Naive thymus-derived CD8-positive, alpha-beta T cell (primary cell): ENCODE data around the gene SLC12A7. TPM values are rescaled to one million over a fixed set of nuclear protein-coding genes. Genes with fewer than 3 reads are reported as not detected.

Experiments
- ATAC-seq, 2 donors: fragments of 150-1000 bp; cut with Tn5 transposase in 1 of 2; sonication (Bioruptor Pico), chemical (Tn5 transposase) in 1 of 2; 1 replicate in 1 of 2; 2 replicates in 1 of 2; pipeline ENCODE4 v1.10.0; 2021; ENCODE audit warnings: mild to moderate bottlenecking in 2 of 2, moderate library complexity in 2 of 2
- POLR2A ChIA-PET: fragments of 350-600 bp; sonication (Branson Sonifier 250); formaldehyde crosslinking; loops from one replicate; lab custom pipeline; 2021; ENCODE audit warnings: antibody characterized with exemption; lab: Charles Lee
- DNase-seq, 10 donors: peaks; one replicate each; pipeline versions ENCODE4 v3.0.0 to v3.0.0-alpha.2; 2020 to 2022
- H3K27ac Mint-ChIP-seq, 10 donors: one replicate each; pipeline ENCODE4 v1.8.0; 2020 to 2022; ENCODE audit warnings: mild to moderate bottlenecking in 10 of 10, mixed read lengths in 10 of 10, moderate library complexity in 4 of 10, inconsistent platforms in 1 of 10
- H3K27me3 Mint-ChIP-seq, 5 donors: one replicate each; pipeline ENCODE4 v1.8.0; 2021 to 2022; ENCODE audit warnings: mixed read lengths in 5 of 5
- H3K36me3 Mint-ChIP-seq, 3 donors: one replicate each; pipeline ENCODE4 v1.8.0; 2020 to 2022; ENCODE audit warnings: mixed read lengths in 3 of 3, mild to moderate bottlenecking in 2 of 3, inconsistent platforms in 1 of 3
- H3K4me1 Mint-ChIP-seq, 4 donors: one replicate each; pipeline ENCODE4 v1.8.0; 2021 to 2022; ENCODE audit warnings: mixed read lengths in 4 of 4
- H3K4me3 Mint-ChIP-seq, 10 donors: one replicate each; pipeline ENCODE4 v1.8.0; 2020 to 2022; ENCODE audit warnings: mild to moderate bottlenecking in 10 of 10, mixed read lengths in 10 of 10, moderate library complexity in 6 of 10, inconsistent platforms in 1 of 10
- H3K9me3 Mint-ChIP-seq, 9 donors: one replicate each; pipeline ENCODE4 v1.8.0; 2020 to 2022; ENCODE audit warnings: mixed read lengths in 9 of 9, mild to moderate bottlenecking in 3 of 9, inconsistent platforms in 1 of 9, moderate library complexity in 1 of 9
- polyA plus RNA-seq, 3 donors: library from polyadenylated mRNA; unstranded; fragments of 300-500 nt; fragmentation: Illumina TruSeq; gene quantifications; one replicate each; pipeline ENCODE4 v1.2.3, GENCODE V29; 2021
- total RNA-seq, 8 experiments: library from RNA in 2 of 8; stranded (reverse) in 2 of 8; gene quantifications; one replicate each; pipeline ENCODE4 v1.2.3 and lab custom pipeline; 2021 to 2026

The SLC12A7 gene
- total and polyA plus RNA-seq, 5 experiments from 2014 or later: 7.3 to 68.3 (median 25.4) TPM

DNA sequence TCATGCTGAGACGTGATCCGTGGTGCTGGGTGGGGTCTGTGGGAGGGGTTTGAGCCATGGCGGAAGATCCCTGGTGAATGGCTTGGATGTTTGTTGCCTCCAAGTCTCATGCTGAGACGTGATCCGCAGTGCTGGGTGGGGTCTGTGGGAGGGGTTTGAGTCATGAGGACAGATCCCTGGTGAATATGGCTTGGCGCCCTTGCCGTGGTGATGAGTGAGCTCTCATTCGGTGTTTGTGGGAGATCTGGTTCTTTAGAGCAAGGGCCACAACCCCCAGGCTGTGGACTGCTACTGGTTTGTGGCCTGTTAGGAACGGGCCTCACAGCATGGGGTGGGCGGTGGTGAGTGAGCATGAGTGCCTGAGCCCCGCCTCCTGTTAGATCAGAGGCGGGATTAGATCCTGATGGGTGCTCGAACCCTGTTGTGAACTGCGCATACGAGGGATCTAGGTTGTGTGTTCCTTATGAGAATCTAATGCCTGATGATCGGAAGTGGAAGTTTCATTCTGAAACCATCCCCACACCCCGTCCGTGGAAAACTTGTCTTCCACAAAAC, 72.1 kb downstream of the SLC12A7 start:
- H3K27ac Mint-ChIP-seq: no peak overlapping the region
- peaks cover 0 to 19% (median 3%) of the 10 kb centered on the region in 5 donors for H3K27me3 Mint-ChIP-seq
- no peaks in the 10 kb centered on the region for H3K36me3 Mint-ChIP-seq
- DNase-seq (peak in 1 of 10 donors; percentile 35), ATAC-seq (no peak)
- POLR2A ChIA-PET: no interaction called here
- peaks cover 0 to 27% (median 0%) of the 10 kb centered on the region in 9 donors for H3K9me3 Mint-ChIP-seq
- H3K4me3 Mint-ChIP-seq: no peak overlapping the region
- peaks cover 0 to 44% (median 11%) of the 10 kb centered on the region in 4 donors for H3K4me1 Mint-ChIP-seq

DNA sequence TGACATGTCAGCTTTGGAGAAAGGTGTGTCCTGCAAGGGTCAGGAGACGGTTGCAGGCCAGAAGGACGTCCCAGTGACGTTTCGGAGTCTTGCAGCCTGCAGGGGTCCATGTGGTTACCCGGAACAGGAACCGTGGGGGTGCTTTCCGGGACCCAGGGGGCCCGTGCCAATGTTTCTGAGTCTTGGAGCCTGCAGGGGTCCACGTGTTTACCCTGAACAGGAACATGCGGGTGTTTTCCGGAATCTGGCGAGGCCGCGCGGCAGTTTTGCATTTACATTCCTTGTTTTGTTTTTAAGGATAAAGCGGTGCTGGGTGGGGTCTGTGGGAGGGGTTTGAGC, 72.7 kb downstream of the SLC12A7 start:
- POLR2A ChIA-PET: no interaction called here
- H3K27ac Mint-ChIP-seq: no peak overlapping the region

DNA sequence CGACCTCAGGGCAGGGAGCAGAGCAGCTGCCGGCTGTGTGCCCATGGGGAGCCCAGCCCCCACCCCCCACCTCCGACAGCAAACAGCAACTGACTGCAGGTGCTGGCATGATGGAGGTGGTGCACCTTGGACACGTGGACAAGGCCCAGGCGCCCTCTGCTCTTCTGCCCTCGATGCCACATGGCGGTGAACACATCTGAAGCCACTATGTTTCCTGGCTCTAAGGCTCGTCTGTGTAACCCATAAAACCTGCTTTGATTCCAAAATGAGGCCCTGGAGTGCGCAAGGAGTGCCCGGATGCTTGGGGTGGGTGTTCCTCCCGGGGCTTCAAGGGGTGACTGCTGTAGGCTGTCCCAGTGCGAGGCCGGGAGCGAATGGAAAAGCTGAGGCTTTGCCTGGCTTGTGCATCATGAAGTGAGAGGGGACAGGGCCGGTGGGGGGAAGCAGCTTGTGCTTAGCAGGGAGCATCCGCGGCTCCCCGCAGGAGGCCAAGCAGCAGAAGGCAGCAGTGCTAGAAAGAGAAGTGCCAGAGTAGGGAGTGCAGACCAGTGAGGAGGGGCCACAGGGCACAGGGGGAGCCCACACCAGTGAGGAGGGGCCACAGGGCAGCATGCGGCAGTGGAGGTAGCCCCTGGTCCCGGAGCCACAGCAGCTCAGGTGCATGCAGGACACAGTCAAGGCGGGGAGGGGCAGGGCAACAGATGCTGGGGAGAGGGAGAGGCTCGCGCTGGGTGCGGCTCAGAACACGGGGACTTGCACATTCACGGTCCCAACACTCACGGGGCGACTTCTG, 73.2 kb downstream of the SLC12A7 start:
- peaks cover 0 to 25% (median 0%) of the 10 kb centered on the region in 9 donors for H3K9me3 Mint-ChIP-seq
- peak in 1 of 10 donors; percentile 52 for DNase-seq
- no peak for ATAC-seq
- peaks cover 0 to 34% (median 9%) of the 10 kb centered on the region in 4 donors for H3K4me1 Mint-ChIP-seq
- peaks cover 0 to 18% (median 3%) of the 10 kb centered on the region in 5 donors for H3K27me3 Mint-ChIP-seq
- H3K4me3 Mint-ChIP-seq: no peak overlapping the region
- no peak overlapping the region for H3K27ac Mint-ChIP-seq
- no peaks in the 10 kb centered on the region for H3K36me3 Mint-ChIP-seq
- POLR2A ChIA-PET: no interaction called here

More for the DNA sequence above, 72.7 kb downstream of the SLC12A7 start:
- H3K4me1 Mint-ChIP-seq: peaks cover 0 to 39% (median 11%) of the 10 kb centered on the region in 4 donors
- DNase-seq (peak in 1 of 10 donors; percentile 31), ATAC-seq (no peak)
- H3K36me3 Mint-ChIP-seq: no peaks in the 10 kb centered on the region
- H3K27me3 Mint-ChIP-seq: peaks cover 0 to 20% (median 3%) of the 10 kb centered on the region in 5 donors
- peaks cover 0 to 26% (median 0%) of the 10 kb centered on the region in 9 donors for H3K9me3 Mint-ChIP-seq
- no peak overlapping the region for H3K4me3 Mint-ChIP-seq

DNA sequence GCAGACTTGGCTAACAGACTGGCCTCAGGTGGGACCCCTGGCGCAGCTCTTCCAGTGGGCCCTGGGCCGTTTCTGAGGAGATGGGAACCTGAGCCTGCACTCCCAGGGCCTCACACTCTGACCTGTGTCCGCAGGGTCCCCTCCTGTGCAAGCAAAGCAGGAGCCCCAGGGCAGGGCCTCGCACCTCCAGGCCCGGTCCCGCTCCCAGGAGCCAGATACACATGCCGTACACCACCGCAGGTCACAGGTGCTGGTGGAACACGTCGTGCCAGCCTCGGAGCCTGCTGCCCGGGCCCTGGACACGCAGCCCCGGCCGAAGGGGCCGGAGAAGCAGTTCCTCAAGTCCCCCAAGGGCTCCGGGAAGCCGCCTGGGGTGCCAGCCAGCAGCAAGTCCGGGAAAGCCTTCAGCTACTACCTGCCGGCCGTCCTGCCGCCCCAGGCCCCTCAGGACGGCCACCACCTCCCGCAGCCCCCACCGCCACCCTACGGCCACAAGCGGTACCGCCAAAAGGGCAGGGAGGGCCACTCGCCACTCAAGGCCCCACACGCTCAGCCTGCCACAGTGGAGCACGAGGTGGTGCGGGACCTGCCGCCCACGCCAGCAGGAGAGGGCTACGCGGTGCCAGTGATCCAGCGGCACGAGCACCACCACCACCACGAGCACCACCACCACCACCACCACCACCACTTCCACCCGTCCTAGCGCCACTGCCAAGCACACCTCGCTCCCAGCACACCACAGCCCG, 74.0 kb downstream of the SLC12A7 start:
- H3K4me3 Mint-ChIP-seq: no peak overlapping the region
- no peak for ATAC-seq
- no peak overlapping the region for H3K27ac Mint-ChIP-seq
- H3K9me3 Mint-ChIP-seq: peaks cover 0 to 17% (median 0%) of the 10 kb centered on the region in 9 donors
- no peaks in the 10 kb centered on the region for H3K36me3 Mint-ChIP-seq
- POLR2A ChIA-PET: interaction anchor here (0.6 kb wide), 1 partner anchor 566 kb away, joined by 3 read pairs; no protein-coding TSS in a partner anchor
- peak in 1 of 10 donors; percentile 56 for DNase-seq
- H3K27me3 Mint-ChIP-seq: peaks cover 0 to 11% (median 3%) of the 10 kb centered on the region in 5 donors
- peaks cover 0 to 26% (median 5%) of the 10 kb centered on the region in 4 donors for H3K4me1 Mint-ChIP-seq

DNA sequence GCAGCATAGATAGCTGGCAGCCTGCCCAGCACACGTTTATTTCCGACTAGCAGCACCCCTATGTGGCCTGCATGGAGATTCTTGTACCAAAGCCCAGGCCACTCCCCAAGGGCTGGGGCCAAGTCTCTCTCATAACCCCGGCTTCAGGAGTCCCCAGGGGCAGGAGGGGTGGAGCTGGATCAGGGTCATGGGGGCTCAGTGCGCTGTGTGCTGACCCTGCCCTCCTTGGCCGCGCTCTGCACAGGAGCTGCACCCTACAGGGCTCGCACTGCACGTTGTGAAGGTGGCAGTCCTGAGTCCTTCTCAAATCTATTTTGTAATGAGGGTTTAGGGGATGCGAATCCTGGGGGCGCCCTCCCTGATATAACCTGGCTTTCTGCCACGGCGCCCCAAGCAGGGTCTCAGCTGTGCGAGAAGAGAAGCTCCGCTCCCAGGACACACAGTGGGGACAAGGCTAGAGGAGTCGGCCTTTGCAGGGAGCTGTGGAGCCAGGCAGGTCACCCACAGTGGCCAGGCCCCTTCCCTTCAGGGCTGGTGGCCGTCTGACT, 74.7 kb downstream of the SLC12A7 start:
- Mint-ChIP-seq H3K4me3 (no peak overlapping the region), H3K27me3 (peaks cover 0 to 10% (median 3%) of the 10 kb centered on the region in 5 donors), H3K36me3 (no peaks in the 10 kb centered on the region), H3K27ac (peak overlapping the region in 1 of 10 donors; percentile 17), H3K4me1 (peaks cover 0 to 20% (median under 1%) of the 10 kb centered on the region in 4 donors), H3K9me3 (peaks cover 0 to 11% (median 0%) of the 10 kb centered on the region in 9 donors)
- POLR2A ChIA-PET: interaction anchor here (0.6 kb wide), 1 partner anchor 565 kb away, joined by 3 read pairs; no protein-coding TSS in a partner anchor
- ATAC-seq: no peak
- peak in 1 of 10 donors; percentile 58 for DNase-seq

DNA sequence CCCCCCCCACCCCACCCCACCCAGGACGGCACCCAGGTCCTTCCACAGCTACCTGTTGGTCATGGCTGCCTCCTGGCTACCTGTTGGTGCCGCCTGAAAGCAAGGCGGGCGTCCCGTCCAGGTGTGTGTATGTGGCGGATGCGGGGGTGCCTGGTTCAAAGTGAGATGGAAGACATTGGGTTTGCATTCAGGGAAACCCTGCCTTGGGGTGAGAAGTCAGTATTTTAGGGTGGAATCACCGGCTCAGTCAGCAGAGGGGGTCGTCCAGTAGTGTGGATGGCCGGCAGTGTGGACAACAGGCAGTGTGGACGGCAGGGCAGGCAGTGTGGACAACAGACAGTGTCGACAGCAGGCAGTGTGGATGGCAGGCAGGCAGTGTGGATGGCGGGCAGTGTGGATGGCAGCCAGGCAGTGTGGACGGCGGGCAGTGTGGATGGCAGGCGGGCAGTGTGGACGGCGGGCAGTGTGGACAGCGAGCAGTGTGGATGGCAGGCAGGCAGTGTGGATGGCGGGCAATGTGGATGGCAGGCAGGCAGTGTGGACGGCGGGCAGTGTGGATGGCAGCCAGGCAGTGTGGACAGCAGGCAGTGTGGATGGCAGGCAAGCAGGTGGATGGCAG, 75.2 kb downstream of the SLC12A7 start:
- ATAC-seq (no peak), DNase-seq (peak in 1 of 10 donors; percentile 40)
- H3K36me3 Mint-ChIP-seq: no peaks in the 10 kb centered on the region
- H3K4me1 Mint-ChIP-seq: peaks cover 0 to 14% (median 0%) of the 10 kb centered on the region in 4 donors
- POLR2A ChIA-PET: no interaction called here
- no peak overlapping the region for H3K27ac Mint-ChIP-seq
- H3K9me3 Mint-ChIP-seq: peaks cover 0 to 5% (median 0%) of the 10 kb centered on the region in 9 donors
- peaks cover 0 to 10% (median 3%) of the 10 kb centered on the region in 5 donors for H3K27me3 Mint-ChIP-seq
- H3K4me3 Mint-ChIP-seq: no peak overlapping the region

DNA sequence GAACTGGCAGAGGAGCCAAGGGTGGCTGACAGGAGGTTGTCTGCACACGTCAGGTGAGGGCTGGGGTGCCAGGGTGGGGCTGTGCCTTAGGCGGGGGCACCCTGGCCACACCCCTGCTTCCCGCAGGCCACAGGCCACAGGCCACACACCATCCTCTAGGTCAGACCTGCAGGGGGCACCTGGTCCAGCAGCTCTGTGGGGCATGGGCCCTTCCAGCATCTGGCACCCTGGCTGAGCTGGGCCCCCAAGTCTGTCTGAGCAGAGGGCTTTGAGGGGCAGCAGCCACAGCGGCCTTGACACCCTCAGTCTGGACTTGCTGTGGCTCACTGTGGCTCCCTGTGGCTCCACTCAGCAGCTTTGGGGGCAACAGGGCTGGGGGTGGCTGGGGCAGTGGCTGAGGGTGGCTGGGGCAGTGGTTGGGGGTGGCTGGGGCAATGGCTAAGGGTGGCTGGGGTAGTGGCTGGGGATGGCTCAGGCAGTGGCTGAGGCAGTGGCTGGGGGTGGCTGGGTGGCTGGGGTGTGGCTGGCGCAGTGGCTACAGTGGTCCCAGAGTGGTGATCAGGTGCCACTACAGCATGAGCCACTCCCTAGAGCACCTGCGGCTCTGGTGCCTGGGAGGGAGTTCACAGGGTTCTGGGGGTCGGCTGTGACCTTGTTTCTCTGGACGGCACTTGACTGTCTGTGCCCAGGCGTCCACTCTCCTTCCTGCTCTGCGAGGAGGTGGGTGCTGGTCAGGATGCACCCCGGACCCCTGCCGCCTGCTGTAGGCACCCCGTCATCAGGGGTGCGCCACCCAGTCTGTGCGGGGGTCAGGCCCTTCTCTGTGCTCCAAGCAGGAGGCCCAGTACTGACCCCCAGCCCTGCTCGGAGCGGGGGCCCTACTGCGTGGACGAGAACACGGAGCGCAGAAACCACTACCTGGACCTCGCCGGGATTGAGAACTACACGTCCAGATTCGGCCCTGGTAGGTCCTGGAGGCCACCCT, 76.2 kb downstream of the SLC12A7 start:
- Mint-ChIP-seq H3K4me1 (peaks cover 0 to 6% (median 0%) of the 10 kb centered on the region in 4 donors), H3K36me3 (no peaks in the 10 kb centered on the region), H3K9me3 (no peaks in the 10 kb centered on the region), H3K27ac (peak overlapping the region in 1 of 10 donors; percentile 46), H3K27me3 (peaks cover 0 to 10% (median 3%) of the 10 kb centered on the region in 5 donors), H3K4me3 (no peak overlapping the region)
- DNase-seq (peak in 1 of 10 donors; percentile 58), ATAC-seq (no peak)
- POLR2A ChIA-PET: no interaction called here

DNA sequence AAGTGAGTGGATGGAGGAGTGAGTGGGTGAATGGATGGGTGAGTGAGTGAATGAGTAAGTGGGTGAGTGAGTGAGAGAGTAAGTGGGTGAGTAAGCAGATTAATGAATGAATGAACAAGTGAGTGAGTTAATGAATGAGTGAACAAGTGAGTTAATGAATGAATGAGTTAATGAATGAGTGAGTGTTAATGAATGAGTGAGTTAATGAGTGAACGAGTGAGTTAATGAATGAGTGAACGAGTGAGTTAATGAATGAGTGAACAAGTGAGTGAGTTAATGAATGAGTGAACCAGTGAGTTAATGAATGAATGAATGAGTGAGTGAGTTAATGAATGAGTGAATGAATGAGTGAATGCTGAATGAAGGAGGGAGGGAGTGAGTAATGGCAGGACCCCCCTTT, 76.9 kb downstream of the SLC12A7 start:
- H3K36me3 Mint-ChIP-seq: no peaks in the 10 kb centered on the region
- H3K9me3 Mint-ChIP-seq: no peaks in the 10 kb centered on the region
- peak overlapping the region in 2 of 10 donors; percentile 46 for H3K27ac Mint-ChIP-seq
- ATAC-seq (no peak), DNase-seq (no peak)
- POLR2A ChIA-PET: no interaction called here
- H3K4me1 Mint-ChIP-seq: peaks cover 0 to 6% (median 0%) of the 10 kb centered on the region in 4 donors
- H3K4me3 Mint-ChIP-seq: no peak overlapping the region
- peaks cover 0 to 10% (median 3%) of the 10 kb centered on the region in 5 donors for H3K27me3 Mint-ChIP-seq

DNA sequence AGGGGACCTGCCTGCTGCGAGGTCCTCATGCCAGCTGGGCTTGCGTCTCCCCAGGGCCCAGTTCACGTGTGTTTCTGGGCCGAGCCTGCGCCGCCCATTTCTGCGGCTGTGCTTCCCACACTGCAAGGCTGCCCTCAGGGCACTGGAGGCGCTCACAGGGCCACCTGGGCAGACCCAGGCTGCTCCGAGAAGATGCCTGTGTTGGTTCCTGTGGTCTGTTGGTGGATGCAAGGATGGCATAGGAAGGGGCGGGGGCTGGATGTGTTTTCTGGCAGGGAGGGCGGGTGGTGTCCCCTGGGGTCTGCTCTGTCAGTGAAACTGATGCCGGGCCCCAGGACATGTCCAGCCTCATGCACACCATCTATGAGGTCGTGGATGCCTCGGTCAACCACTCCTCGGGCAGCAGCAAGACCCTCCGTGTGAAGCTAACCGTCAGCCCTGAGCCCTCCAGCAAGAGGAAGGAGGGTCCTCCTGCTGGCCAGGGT, 77.4 kb downstream of the SLC12A7 start:
- ATAC-seq (no peak), DNase-seq (peak in 1 of 10 donors; percentile 22)
- POLR2A ChIA-PET: no interaction called here
- Mint-ChIP-seq H3K27me3 (peaks cover 0 to 10% (median 3%) of the 10 kb centered on the region in 5 donors), H3K9me3 (no peaks in the 10 kb centered on the region), H3K4me1 (peaks cover 0 to 6% (median 0%) of the 10 kb centered on the region in 4 donors), H3K36me3 (no peaks in the 10 kb centered on the region), H3K27ac (no peak overlapping the region), H3K4me3 (no peak overlapping the region)

DNA sequence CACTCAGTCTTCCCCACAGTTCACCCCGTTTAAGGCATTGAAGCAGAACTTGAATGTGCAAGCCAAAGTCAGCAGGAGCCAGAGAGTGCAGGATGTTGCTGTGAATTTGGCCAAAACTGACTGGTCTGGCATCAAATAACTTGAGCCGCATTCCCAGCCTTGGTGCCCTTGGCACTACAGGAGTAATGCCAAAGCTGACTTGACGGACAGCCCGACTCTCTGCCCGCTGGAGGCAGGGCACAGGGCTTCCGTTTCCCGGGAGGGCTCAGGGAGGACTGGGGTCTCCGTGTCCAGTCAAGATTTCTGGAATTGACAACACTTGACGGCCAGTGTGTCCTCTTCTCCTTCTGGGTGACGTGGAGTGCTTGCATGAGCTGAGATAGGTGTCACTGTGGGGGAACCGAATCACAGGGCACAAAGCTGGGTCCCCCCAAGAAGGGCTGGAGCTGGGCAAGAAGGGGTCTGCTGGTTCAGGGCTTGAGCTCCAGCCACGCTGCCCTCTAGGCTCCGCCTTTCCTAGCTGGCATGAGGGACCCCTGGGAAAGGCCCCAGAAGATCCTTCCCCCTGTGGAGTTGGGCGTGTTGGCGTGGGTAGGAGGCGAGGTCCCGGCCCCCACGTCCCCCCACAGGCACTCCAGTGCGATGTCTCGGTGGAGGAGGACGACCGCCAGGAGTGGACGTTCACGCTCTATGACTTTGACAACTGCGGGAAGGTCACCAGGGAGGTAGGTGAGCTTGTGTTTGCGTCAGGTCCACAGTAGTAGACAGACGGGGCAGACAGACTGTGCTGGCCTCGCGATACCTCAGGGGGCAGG, 78.0 kb downstream of the SLC12A7 start:
- Mint-ChIP-seq H3K4me3 (no peak overlapping the region), H3K9me3 (no peaks in the 10 kb centered on the region), H3K36me3 (no peaks in the 10 kb centered on the region), H3K27me3 (peaks cover 0 to 10% (median 3%) of the 10 kb centered on the region in 5 donors), H3K4me1 (peaks cover 0 to 6% (median 0%) of the 10 kb centered on the region in 4 donors), H3K27ac (peak overlapping the region in 1 of 10 donors; percentile 11)
- POLR2A ChIA-PET: no interaction called here
- DNase-seq: peak in 1 of 10 donors; percentile 47
- no peak for ATAC-seq
